ENCODE measurements around the gene ZNF491. TPM values are rescaled to one million over a fixed set of nuclear protein-coding genes. Genes with fewer than 3 reads are reported as not detected.

ZNF491 gene
- total RNA-seq, 4 donors from 2014 or later = 2.5 to 4.5 (median 3.7) TPM

- intact Hi-C loops (cut with DNase I) = no loop called here
- no peak for DNase-seq (ENCODE audit: extremely low spot score)
- Histone ChIP-seq H3K4me1 (no peaks in the 10 kb centered on the region), H3K27me3 (no peaks in the 10 kb centered on the region), H3K36me3 (peaks cover 38 to 57% (median 48%) of the 10 kb centered on the region in 4 donors), H3K4me3 (no peak overlapping the region), H3K9me3 (peaks cover 0 to 47% (median 32%) of the 10 kb centered on the region in 4 donors), H3K27ac (replicated peaks in 1 of 4) (no peak overlapping the region)
- TF ChIP-seq POLR2A (IDR thresholded peaks at IDR 0.05; ENCODE audit: low read depth) (no peak), CTCF (IDR thresholded peaks at IDR 0.05) (no peak), POLR2AphosphoS5 (IDR thresholded peaks at IDR 0.05) (no peak)
- 97% methylated on average over 7 of the region's 7 CpGs for WGBS
These were observed 17.8 kb upstream of the ZNF491 start for GRCh38 chr19:11780431-11781020.

- Histone ChIP-seq H3K4me1 (no peaks in the 10 kb centered on the region), H3K36me3 (peaks cover 38 to 57% (median 48%) of the 10 kb centered on the region in 4 donors), H3K4me3 (no peak overlapping the region), H3K27me3 (no peaks in the 10 kb centered on the region), H3K9me3 (peaks cover 0 to 53% (median 35%) of the 10 kb centered on the region in 4 donors), H3K27ac (replicated peaks in 1 of 4) (no peak overlapping the region)
- TF ChIP-seq CTCF (IDR thresholded peaks at IDR 0.05) (no peak), POLR2A (IDR thresholded peaks at IDR 0.05; ENCODE audit: low read depth) (no peak), EP300 (IDR thresholded peaks at IDR 0.05) (no peak), POLR2AphosphoS5 (IDR thresholded peaks at IDR 0.05) (no peak)
- WGBS = 94% methylated on average over 5 of the region's 5 CpGs
- intact Hi-C loops (cut with DNase I) = no loop called here
- no peak for DNase-seq (ENCODE audit: extremely low spot score)
These were observed 16.8 kb upstream of the ZNF491 start for GRCh38 chr19:11781295-11782057.

- 97% methylated on average over 1 of the region's 1 CpG for WGBS
- no peak for DNase-seq (ENCODE audit: extremely low spot score)
- Histone ChIP-seq H3K4me3 (no peak overlapping the region), H3K4me1 (no peaks in the 10 kb centered on the region), H3K27me3 (no peaks in the 10 kb centered on the region), H3K9me3 (peaks cover 0 to 54% (median 36%) of the 10 kb centered on the region in 4 donors), H3K27ac (replicated peaks in 1 of 4) (no peak overlapping the region), H3K36me3 (peaks cover 29 to 37% (median 33%) of the 10 kb centered on the region in 4 donors)
- TF ChIP-seq POLR2A (IDR thresholded peaks at IDR 0.05; ENCODE audit: low read depth) (no peak), CTCF (IDR thresholded peaks at IDR 0.05) (no peak)
- intact Hi-C loops (cut with DNase I) = no loop called here
These were observed 14.6 kb upstream of the ZNF491 start for GRCh38 chr19:11783767-11784166.

GRCh38 chr19:11784356-11784755, 14.0 kb upstream of the ZNF491 start:
- H3K27ac ChIP-seq (replicated peaks in 1 of 4) = no peak overlapping the region
- intact Hi-C loops (cut with DNase I) = no loop called here
- TF ChIP-seq CTCF (IDR thresholded peaks at IDR 0.05) (no peak), EP300 (IDR thresholded peaks at IDR 0.05) (no peak), POLR2AphosphoS5 (IDR thresholded peaks at IDR 0.05) (no peak), POLR2A (IDR thresholded peaks at IDR 0.05; ENCODE audit: low read depth) (no peak)
- H3K4me3 ChIP-seq = no peak overlapping the region
- no peaks in the 10 kb centered on the region for H3K4me1 ChIP-seq
- no peak for DNase-seq (ENCODE audit: extremely low spot score)
- peaks cover 0 to 59% (median 38%) of the 10 kb centered on the region in 4 donors for H3K9me3 ChIP-seq
- H3K27me3 ChIP-seq = no peaks in the 10 kb centered on the region
- 98% methylated on average over 3 of the region's 3 CpGs for WGBS
- H3K36me3 ChIP-seq = peaks cover 24 to 31% (median 27%) of the 10 kb centered on the region in 4 donors

Data from esophagus muscularis mucosa (tissue), 4 donors.